ENCODE data around the gene PPP3CB.

PPP3CB gene

DNA sequence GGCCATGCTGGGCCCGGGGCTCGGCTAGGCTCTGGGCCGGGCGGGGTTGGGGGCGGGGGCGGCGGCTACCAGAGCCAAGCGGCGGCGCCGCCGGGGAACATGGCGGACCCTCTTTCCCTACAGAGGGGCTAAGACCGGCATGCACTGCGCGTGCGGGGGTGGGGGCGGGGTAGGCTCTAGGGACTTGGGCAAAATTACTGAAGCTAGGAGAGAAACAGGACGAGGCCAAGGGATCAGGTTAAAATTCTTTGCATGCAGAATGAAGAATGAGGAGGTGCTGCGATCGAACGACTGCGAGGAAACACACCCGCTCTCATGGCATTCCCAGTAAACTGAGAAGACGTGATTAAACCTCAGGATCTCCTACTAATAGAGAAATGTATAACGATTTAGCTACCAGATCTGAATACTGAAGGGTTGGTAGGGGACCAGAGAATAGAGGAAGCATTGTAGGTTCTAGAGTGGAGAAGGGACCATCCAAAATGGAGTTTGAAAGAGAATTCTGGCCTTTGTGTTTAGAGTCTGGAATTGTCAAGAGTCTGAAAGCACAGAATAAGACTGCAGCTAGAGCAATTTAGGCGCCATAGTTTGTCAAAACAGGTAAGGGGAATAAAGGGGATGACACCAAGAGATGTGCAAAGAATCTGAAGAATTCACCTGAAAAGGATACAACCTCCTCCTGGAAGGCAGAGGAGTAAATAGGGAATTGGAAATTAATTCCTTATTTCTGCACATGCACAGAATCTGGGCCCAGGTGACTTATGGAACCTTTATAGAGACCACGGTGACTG is at the start of gene PPP3CB:
Gene PPP3CB, minus strand, starts transcription at position 141 of the 791 bp plus-strand sequence. Its CDS starts 135 bp downstream, at position 6.
- DNase-seq = peak; percentile 77 to 80

DNA sequence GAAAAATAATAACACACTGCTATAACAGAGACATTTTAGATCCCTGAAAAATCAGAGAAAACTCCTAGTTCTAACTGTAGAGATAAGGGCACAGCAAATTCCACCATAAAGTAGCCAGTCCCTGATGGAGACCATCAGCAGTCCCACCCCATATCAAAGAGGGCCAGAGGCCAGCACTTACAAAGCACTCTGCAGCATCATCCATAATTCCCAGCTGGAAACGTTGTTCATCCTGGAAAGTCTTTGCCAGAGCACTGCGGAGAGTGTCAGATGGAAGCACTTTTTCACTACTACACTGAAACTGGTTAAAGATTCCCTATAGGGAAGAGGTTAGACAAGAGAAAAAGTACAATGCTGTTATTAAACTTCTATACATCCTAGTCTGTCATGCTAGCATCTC is 49.5 kb upstream of the PPP3CB start:
- DNase-seq = no peak

DNA sequence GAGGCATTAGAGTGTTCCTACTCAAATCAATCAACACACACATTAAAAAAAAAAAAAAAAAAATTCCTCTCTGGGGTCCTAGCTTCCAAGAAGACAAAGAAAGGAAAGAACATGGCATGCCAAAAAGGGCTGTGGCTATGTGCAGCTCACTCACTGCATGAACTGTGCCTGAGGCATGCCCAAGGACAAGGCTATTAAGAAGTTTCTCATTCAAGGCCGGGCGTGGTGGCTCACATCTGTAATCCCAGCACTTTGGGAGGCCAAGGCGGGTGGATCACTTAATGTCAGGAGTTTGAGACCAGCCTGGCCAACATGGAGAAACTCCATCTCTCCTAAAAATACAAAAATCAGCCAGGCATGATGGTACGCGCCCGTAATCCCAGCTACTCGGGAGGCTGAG is 41.9 kb upstream of the PPP3CB start:
- DNase-seq = no peak

DNA sequence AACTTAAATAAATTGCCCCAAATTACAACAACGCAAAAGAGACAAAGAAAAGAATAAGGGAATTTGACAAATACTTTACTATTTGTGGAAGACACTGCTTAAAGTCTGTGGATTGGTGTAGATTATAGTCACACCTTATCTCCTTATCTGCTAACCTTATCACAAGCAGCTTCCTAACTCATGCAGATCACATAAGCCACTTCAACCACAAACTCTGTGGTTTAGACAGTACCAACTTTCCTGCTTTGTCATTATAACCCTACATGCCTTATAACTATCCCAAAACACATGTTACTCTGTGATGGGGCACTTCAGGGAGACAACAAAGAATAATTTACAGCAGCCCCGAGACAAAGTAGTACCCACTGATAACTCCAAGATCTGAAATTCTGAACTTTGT is 41.5 kb upstream of the PPP3CB start:
- no peak for DNase-seq

DNA sequence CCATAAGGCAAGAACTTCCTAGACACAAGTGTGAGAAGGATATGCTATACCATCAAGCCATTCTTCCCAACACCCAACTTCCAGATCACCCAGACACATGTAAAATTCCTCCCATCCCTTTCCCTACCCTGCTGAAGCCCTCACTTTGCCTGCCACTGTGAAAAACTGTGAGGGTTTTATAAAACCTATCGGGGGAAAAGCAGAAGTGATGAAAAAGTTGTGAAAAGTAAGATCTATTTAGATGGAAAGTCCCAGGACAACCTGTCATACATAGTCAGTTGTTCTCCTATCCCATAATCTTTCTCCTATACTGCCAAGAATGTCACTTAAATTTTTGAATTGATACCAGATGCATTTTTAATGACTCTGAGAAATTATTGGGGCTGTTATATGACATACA is 39.0 kb upstream of the PPP3CB start:
- no peak for DNase-seq

DNA sequence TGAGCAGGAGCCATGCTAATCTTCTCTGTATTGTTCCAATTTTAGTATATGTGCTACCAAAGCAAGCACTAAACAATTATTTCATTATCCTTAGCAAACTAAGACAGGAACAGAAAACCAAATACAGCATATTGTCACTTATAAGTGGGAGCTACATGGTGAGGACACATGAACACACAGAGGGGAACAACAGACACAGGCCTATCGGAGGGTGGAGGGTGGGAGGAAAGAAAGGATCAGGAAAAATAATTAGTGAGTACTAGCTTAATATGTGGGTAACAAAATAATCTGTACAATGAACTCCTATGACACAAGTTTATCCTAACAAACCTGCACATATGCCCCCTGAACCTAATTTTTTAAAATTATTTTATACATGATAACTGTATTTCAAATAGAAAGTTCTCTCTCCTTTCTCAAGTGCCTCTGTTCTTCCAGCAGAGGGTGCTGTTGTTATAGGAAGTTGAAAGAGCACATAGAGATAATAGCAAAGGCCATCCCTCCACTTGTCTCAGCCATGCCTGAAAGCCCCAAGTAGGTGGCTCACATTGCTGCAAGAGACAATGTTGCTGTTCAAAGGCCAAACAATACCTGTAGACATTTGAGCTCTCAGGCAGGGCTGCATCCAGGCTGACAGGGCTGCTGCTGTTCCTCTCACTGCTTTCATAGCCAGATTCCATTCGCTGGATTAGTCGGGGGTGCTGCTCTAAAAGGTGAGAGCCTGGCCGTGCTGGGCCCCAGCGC is 33.4 kb upstream of the PPP3CB start:
- DNase-seq = peak; percentile 9 to 33

DNA sequence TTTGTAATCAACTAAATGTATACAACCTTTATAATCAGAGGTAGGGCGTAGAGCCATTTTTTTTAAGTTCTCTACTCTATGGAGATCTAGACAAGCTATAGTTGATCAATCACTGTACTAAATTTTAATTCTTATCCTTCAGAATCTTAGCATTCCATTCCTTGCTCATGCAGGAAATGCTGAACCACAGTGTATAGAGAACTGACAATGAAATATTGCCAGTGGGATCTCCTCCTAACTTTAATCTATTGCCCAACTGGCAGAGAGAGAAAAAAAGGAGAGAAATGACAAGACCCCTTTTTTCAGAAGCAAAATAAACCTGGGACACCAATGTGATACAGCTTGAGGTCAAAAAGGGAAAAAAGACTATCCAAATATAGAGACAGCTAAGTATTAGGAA is 26.4 kb upstream of the PPP3CB start:
- DNase-seq = no peak

DNA sequence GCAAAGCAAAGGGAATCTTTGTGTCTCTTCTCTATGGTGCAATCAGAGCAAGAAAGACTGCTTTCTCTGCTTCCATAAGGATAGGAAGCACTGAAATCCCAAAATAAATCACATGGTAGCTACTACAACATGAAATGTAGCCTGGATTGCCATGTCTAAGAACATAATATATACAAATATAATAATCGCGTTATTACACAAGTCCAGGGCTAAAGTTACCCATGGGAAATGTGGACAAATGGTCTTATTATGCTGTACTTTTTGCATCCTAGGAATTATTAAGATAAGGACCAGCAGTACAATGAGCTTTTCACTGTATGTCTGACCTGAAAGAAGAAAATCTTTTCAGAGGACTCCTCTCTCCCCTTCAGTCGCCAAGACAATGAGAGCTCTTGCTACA is 23.5 kb upstream of the PPP3CB start:
- no peak for DNase-seq

DNA sequence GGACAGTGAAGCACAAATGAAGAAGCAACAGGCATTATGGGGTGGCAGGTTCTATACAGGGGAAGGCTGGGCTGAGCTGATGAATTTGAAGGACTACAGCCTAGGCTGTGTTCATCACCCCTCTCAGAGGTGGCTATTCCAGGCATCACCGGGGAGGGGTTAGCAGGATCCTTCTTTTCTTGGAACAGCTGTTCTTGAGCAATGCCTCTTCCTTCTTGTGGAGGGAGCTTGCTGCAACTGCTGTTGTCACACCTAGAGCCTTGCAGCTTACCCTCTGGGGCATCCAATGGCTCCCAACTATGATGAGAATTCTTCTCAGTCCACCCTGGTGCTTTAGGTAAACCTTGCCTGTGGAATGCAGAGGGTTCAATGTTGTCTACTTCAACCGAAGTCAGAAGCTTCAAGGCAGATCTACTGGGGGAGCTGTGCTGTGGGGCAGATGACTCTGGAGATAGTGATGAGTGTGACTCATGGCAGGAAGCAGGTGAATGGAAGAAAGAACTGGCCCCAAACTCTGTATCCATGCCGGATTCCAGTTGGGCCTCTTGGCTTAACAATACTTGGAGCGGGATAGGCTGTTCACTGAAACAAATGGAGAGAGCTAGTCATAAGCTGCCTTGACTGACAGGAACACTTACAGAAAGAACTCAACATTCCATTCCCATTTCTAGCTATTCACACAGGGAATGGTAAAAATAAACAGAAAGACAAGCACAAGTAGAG is 21.5 kb upstream of the PPP3CB start:
- DNase-seq = no peak

DNA sequence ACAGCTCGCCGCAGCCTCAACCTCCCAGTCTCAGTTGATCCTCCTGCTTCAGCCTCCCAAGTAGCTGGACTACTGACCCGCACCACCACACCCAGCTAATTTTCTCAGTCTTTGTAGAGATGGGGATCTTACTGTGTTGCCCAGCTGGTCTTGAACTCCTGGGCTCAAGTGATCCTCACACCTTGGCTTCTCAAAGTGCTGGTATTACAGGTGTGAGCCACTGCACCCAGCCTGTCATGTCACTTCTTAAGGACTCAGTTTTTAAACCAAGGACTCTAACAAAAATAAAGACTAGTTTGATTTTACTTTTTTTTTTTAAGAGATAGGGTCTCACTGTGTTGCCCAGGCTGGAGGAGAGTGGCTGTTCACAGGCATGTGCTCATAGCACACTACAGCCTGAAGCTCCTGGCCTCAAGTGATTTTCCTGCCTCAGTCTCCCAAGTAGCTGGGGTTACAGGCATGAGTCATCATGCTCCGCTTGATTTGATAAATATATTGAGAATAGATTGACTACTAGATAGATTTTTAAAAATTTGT is 16.5 kb upstream of the PPP3CB start:
- no peak for DNase-seq

DNA sequence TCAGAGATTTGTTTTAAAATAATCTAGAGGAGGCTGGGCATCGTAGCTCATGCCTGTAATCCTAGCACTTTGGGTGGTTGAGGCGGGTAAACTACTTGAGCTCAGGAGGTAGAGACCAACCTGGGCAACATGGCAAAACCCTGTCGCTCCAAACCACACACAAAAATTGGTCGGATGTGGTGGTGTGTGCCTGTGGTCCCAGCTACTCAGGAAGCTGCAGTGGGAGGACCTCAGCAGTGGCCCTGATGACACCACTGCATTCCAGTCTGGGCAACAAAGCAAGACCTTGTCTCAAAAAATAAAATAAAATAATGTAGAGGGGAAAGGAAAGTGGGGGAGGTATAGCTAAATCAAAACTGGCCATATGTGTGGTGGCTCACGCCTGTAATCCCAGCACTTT is 13.9 kb upstream of the PPP3CB start:
- no peak for DNase-seq

DNA sequence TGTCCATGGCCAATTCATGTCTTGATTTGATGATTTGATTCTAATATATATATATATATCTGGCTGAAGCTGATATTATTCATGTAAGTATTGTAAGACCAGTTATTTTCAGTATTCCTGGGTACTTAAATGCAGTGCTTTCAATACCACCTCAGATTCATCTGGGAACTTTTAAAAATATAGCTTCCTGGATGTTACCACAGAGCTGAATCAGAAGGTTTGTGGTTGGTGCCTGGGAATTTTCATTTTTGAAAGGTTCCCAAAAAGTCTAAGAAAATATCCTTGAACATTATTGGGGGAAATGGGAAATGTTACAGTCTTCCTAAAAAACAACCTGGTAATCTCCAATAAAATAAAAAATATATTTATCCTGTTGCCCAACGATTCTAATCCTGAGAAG is 10.7 kb upstream of the PPP3CB start:
- DNase-seq = no peak

DNA sequence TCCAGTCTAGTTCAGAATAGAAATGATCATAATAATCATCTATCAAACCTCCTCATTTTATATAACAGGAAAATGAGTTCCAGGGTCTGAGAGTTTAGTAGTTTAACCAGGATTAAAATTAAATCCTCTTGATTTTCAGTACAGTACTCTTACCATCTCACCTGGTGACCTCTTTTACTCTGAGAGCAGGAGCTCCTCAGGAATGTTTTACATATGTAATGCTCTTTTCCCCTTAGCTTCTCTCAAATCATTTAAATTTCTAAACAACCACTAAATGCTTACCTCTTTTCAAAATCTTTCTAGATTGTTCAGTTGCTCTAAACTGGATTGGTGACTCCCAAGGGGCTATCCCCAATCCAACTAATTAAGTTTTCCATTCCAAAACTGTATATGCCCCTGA is 10.2 kb upstream of the PPP3CB start:
- no peak for DNase-seq

DNA sequence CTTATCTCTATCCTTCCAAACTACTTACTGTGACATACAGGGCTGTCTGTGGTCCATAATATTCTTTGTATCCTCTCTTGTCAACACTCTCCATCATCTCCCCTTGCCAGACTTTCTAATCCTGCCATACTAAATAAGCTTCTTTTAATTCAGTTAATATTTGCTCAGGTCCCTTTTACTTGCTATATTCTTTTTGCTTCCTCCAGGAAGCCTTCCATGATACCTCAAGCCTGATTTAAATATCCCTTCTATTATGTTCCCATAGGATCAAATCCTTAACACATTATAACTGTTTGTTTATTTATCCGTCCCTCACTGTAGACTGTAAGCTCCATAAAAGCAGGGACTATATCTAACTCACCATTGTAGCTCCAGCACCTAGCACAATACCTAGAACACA is 7.2 kb upstream of the PPP3CB start:
- DNase-seq = no peak

DNA sequence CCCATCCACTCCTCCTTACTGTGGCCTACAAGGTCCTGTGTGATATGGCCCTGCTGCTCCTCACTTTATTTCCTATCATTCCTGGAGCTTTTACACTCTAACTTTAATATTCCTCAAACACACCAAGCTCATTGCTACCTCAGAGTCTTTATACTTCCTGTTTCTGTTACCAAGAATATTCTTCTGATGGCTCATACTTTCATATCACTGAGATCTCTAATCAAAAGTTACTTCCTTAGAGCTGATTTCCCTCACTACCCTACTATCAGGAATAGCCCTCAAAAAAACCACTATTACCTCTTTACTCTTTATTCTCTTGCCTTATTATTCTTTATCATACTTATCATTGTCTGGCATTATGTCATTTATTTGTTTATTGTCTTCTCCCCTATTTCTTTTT is 5.8 kb upstream of the PPP3CB start:
- DNase-seq = no peak

DNA sequence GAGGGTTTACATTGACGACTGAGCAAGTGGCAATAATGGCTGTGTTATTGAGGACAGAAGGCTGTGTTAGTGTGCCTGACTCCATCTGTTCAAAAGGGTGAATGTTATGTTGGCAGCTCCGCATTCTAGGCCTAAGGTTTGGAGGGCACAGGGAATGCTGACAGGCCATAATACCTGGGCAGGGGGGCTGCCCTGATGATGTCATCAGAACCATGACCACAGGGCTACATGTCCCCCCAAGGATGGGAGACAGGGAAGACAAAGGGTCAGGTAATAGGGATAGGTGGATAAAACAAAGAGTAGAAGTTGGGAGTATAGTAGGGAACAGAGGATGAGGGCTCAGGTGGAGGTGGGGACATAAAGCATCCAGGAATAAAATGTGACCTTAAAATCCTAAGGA is 1.8 kb upstream of the PPP3CB start:
- DNase-seq = no peak

DNA sequence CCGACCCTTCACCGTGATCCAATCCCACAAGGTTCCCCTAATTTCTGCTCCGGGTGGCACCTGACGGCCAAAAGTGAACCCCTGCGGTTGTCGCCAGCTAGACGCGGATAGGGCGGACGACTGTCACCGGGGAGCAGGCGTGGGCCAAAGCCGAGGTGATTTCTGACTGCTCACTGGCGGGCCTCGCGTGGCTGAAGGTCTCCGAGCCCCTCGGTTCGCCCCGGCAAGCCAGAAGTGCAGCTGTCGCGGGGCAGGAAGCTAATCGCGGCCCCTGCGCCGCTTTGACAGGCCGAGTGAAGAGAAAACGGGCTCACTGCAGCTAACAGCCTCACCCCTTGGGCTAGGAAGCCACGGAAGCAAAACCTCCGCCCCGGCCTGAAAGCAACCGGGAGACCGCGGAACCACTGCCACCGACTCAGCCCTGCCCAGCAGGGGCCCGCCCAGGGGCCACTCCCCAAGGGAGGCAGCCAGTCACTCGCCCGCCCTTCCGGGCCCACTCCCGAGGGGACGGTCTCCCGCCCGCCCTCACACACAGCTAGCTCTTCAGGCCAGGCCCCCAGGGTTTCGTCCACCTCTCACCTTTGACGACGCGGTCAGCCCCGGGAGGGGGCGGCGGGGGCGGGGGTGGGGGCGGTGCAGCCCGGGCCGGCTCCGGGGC is 469 bp downstream of the PPP3CB start:
- peak; percentile 56 to 62 for DNase-seq

DNA sequence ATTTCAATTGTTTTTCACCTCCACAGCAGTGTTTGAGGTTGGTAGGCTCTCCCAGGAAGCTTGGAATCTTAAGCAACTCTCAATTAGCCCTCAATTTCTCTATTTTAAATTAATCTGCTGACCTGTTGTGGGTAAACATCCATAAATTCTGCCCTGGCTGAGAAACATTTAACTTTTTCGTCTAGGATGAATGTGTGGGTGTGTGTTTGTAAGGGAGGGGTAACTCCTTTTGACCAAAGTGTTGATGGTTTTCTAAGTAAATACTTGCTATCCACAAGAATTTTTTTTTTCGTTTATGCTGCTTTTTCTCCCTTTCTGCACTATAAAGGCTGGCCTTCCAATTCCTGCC is 973 bp downstream of the PPP3CB start:
- DNase-seq = no peak

DNA sequence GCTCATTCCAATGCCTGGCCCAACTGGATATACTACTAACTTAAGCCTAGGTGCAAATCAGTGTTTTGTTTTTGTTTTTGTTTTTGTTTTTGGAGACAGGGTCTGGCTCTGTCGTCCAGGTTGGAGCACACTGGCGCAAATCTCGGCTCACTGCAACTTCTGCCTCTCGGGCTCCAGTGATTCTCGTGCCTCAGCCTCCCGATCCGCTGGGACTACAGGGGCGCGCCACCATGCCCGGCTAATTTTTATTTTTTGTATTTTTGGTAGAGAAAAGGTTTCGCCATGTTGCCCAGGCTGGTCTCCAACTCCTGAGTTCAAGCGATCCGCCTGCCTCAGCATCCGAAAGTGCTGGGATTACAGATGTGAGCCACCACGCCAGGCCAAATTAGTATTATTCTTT is 1.6 kb downstream of the PPP3CB start:
- DNase-seq = no peak

DNA sequence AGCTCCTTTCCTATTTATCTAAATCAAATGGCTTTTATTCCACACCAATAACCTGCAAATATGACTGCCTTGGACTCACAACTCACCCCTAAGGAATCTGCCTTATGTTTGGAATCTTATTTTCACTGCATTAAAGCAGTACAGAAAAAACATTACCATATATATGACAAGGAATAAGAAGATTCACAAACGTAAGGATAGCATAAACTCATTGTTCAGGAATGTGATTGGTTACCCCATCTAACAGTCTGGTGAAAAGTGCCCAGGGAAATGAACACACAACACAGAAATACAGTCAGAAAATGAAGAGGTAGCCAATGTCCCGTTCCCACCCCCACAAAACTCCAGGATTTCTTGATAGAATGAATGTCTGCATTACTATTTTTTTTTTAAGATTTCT is 2.0 kb downstream of the PPP3CB start:
- no peak for DNase-seq

DNA sequence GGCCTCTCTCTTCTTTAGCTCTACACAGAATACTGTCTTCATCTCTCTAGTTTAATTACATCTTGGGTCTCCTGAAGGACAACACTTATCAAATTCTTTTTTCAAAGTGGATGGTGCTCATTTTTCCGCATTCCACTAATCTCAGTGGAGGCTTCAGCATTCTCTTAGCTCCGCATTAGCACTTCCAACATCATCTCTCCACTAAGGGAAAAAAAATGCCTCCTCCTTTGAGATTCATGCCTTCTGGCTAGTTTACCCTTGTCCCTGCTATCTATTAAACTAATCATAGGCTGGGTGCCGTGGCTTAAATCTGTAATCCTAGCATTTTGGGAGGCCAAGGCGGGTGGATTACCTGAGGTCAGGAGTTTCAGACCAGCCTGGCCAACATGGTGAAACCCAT is 9.2 kb downstream of the PPP3CB start:
- no peak for DNase-seq

DNA sequence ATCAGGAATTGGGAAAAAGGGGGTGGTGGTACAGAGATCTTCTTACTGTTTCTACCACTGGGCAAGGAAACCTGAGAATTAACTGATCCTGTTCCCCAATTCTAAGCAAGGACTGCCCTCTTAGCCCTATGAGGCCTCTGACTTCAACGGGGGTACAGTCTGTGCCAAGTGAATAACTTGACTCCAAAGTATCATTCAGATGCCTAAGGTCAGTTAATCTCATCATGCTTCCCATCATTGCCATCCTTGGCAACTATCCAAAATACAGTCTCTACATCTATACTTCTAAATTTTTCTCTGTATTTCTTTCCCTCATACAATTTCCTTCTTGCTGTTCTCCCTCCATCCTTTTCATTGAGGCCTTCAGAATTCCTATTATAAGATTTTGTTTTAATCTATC is 10.5 kb downstream of the PPP3CB start:
- DNase-seq = no peak

DNA sequence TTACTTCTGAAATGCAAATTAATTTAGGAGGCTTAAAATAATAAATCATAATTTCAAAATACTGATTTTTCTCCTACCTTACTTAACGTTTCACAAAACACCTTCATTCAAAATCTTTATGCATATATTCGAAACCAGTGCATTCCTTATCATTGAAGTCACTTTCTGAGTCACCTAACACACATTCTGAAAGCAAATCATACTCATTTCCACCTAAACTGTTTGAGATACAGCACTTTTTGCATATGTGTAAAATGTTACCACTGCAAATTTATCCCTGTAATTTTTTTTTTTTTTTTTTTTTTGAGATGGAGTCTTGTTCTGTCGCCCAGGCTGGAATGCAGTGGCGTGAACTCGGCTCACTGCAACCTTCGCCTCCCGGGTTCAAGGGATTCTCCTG is 15.7 kb downstream of the PPP3CB start:
- no peak for DNase-seq
